Measurements from ENCODE around the gene TBC1D5.
"Not testable (repeated sequence)": the region's sequence is repeated elsewhere in the genome, so short reads cannot be mapped to it uniquely, and the experiment has no call there.

Gene TBC1D5

GRCh38 chr3:17749281-17749680 lies 6.8 kb upstream of the TBC1D5 start:
- DNase-seq (ENCODE audit: low read depth in 2 of 3, low spot score in 1 of 3), result no peak

DNA sequence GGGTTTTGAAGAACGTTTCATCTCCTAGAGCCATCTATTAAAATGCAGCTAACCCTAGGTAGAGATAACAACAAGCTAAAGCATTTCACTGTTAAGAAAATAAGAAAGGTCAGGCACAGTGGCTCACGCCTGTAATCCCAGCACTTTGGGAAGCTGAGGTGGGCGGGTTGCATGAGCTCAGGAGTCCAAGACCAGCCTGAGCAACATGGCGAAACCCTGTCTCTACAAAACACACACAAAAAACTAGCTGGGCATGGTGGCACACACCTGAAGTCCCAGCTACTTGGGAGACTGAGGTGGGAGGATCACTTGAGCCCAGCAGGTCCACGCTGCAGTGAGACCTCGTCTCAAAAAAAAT lies 5.4 kb upstream of the TBC1D5 start:
- no peak for DNase-seq (ENCODE audit: low read depth in 2 of 3, low spot score in 1 of 3)

GRCh38 chr3:17747174-17747889 lies 4.9 kb upstream of the TBC1D5 start:
- DNase-seq (ENCODE audit: low read depth in 2 of 3, low spot score in 1 of 3), result no peak

DNA sequence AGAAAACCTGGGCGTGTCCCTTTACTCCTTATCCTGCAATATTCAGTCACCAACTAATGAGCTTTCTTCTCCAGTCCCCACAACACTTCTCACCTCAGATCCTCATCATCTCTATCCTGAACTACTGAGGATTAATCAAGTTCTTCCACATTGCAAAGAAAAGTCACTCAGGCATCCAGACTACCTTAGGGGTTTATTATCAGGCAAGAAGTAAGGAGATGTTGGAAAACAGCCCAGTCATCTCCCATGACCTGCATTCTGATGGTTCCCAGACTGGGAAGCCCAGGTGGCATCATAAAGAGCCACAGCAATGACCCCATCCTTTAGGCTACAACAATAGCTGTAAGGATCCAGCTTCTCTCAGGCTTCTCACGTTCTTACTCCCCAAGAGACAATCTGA lies 3.5 kb upstream of the TBC1D5 start:
- no peak for DNase-seq (ENCODE audit: low read depth in 2 of 3, low spot score in 1 of 3)

DNA sequence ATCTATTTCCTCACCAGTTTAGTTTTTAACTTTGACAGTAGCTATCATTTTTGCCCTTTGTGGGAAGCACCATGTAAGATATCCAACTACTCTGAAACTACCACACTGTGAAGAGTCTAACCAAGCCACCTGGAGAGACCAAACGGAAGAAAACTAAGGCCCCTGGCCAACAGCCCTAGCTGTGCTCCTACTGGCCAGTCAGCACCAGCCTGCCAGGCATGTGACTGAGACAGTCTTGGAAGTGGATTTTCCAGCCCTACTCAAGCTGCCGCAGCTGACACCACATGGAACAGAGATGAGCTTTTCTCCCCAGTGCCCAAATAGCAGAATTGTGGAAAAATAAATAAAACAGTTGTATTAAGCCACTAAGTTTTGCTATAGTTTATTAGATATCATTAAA lies 2.9 kb upstream of the TBC1D5 start:
- DNase-seq (ENCODE audit: low read depth in 2 of 3, low spot score in 1 of 3), result no peak

- DNase-seq (ENCODE audit: low read depth in 2 of 3, low spot score in 1 of 3), result no peak
Measured at GRCh38 chr3:17744693-17745092, 2.3 kb upstream of the TBC1D5 start.

DNA sequence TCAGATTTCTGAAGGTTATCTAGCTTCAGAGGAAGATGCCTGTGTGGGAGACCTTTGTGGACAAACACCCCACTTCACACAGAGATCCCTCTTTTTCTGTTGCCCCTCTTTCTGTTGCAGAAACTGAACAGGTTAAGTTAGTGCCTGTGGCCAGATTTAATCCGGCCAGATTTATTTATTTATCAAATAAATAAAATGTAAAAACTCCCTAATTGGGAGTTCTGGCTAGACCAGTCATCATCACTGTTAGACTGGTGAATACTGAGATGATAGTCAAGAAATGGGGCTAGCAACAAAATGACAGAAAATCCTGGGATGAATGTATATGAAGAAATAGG lies 1.2 kb upstream of the TBC1D5 start:
- no peak for DNase-seq (ENCODE audit: low read depth in 2 of 3, low spot score in 1 of 3)

DNA sequence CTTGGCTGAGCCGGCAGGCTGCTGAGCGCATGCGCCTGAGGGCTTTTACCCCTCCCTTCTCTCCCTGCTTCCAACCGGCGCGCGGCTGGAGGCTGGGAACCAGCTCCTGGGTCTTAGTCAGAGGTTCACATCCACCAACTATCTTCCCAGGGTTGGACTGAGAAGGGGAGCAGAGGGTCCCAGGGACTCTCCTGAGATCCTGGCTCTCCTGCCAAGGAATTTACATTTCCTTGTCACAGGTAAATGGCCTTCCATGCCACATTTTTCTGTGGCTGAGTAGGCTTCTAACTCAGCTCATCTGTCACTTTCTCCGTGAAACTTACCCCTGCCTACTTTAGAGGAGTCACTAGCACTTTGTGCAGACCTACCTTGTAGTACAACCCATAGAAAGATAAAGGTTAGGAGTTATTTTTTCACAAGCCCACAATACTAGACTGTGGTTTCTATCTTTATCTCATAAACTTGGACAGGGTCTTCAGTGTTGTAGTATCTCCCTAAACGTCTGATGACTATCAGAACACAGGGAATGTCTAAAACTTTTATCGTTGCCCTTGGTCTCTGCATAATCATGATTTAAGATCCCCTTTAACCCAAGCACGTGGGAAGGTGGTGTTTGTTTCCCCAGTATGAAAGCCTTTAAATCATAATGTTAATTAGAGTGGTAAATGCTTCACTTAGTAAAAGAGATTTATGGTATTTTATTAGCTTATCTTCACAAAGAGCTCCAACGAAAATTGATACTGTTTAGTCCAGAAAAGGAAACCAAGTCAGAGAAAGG lies 638 bp upstream of the TBC1D5 start:
- DNase-seq (ENCODE audit: low read depth in 2 of 3, low spot score in 1 of 3), result no peak

DNA sequence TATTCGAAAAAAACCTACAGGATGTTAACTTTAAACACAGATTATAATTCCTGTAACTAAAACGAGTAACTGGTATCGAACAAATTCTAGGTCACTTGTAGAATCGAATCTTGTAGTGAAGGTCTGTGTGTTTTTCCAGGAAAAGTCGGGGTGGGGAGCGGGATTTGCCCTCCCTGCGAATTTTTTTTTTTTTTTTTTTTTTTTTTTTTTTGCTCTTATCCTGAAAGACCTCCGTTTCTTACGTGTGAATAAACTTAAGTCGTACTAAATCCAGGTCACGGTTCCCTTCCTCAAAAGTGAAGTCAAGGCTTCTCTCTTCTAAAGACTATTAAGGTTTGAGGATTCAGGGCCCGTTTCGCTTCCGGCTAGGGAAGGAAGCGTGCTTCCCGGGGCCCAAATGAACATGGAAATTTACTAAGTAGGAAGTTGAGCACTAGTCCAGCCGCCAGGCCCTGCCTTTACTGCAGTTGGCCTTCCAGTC lies 770 bp downstream of the TBC1D5 start:
- DNase-seq (ENCODE audit: low read depth in 2 of 3, low spot score in 1 of 3), result no peak

GRCh38 chr3:17740721-17741141 lies 1.7 kb downstream of the TBC1D5 start:
- no peak for DNase-seq (ENCODE audit: low read depth in 2 of 3, low spot score in 1 of 3)

- DNase-seq (ENCODE audit: low read depth in 2 of 3, low spot score in 1 of 3), result no peak
Measured at GRCh38 chr3:17738921-17739320, 3.5 kb downstream of the TBC1D5 start.

GRCh38 chr3:17738219-17738618 lies 4.2 kb downstream of the TBC1D5 start:
- DNase-seq (ENCODE audit: low read depth in 2 of 3, low spot score in 1 of 3), result no peak

DNA sequence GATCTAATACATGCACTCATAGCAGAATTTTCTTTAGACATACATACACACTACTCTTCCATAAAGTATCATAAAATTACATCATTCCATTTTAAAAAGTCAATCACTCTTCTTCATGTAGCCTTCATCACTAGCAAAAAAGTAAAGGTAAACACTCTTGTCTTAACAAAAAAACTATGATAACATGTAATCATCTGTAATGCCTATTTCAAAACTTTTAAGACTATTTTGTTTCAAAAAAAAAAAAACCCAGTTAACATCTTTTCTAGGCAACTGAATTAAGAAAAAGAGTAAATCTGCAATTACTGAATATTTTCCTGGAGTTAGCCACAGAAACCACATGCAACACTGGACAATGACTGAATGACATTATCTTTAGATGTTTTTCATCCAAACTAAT lies 4.8 kb downstream of the TBC1D5 start:
- DNase-seq (ENCODE audit: low read depth in 2 of 3, low spot score in 1 of 3), result no peak

- DNase-seq (ENCODE audit: low read depth in 2 of 3, low spot score in 1 of 3), result not testable (repeated sequence)
Measured at GRCh38 chr3:17735362-17735761, 7.1 kb downstream of the TBC1D5 start.

DNA sequence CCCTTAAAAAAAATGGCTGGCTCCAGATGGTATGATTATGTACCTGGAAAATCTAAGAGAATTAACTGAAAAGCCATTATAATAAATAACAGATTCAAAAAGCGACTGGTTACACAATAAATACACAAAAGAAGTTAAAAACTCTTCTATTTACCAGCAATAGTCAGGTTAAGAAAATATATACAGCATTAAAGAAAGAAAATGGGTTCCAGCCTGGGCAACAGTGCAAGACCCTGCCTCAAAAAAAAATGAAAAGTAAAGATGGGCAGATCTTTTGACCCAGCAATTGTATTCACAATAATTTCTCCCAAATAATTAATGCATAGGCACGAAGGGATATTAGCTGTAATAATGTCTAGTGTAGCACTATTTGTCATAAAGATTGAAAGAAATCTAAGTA lies 8.7 kb downstream of the TBC1D5 start:
- no peak for DNase-seq (ENCODE audit: low read depth in 2 of 3, low spot score in 1 of 3)

DNA sequence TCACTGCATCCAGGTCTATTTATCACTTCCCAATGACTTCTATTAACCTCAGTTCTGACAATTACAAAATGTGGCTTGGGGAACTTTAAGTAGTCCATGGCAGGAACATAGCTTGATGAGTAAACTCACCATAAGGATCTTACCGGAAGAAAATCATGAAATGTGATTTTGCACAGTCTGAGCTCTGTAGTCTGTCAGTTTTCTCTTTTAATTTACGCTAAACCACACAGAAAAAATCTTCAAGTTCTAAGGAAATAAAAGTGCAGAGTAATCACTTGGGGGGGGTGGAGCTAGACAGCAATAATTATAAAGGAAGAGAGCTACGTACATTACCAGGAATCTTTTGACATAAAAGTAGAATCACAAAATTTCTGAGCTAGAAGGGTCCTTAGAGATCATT lies 9.2 kb downstream of the TBC1D5 start:
- no peak for DNase-seq (ENCODE audit: low read depth in 2 of 3, low spot score in 1 of 3)

DNA sequence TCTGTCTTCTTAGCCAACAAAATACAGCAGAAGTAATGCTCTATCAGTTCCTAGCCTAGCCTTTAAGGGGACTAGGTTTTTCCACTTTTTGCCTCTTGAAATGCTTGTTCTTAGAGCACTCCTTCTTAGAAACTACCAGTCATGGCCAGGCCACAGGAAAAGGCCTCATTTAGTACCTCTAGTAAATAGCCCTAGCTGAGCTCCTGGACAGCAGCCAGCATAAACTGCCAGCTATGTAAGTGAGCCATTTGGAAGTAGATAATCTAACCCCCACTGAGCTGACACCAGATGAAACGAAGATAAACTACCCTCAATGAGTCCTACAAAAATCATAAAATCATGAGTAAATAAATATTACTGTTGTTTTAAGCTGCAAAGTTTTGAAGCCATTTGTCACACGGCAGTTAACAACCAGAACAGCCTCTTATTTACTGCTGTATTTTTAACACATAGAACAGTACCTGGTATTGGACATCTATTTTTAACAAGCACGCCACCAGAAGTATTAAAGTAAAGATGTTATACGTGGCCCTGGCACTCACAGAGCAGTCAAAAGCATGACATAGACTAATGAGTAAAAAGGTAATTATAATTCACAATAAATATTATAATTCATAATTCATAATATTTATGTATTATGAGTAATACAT lies 12.0 kb downstream of the TBC1D5 start:
- DNase-seq (ENCODE audit: low read depth in 2 of 3, low spot score in 1 of 3), result no peak

DNA sequence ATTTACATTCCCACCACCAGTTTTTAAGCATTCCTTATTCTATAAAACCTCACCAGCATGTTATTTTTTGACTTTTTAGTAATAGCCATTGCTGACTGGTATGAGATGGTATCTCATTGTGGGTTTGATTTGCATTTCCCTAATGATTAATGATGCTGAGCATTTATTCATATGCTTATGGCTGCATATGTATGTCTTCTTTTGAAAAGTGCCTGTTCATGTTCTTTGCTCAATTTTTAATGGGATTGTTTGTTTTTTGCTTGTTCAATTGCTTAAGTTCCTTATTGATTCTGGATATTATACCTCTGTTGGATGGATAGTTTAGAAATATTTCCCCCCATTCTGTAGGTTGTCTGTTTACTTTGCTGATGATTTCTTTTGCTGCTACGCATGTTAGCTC lies 16.1 kb downstream of the TBC1D5 start:
- DNase-seq (ENCODE audit: low read depth in 2 of 3, low spot score in 1 of 3), result no peak

GRCh38 chr3:17725844-17726243 lies 16.6 kb downstream of the TBC1D5 start:
- DNase-seq (ENCODE audit: low read depth in 2 of 3, low spot score in 1 of 3), result not testable (repeated sequence)

DNA sequence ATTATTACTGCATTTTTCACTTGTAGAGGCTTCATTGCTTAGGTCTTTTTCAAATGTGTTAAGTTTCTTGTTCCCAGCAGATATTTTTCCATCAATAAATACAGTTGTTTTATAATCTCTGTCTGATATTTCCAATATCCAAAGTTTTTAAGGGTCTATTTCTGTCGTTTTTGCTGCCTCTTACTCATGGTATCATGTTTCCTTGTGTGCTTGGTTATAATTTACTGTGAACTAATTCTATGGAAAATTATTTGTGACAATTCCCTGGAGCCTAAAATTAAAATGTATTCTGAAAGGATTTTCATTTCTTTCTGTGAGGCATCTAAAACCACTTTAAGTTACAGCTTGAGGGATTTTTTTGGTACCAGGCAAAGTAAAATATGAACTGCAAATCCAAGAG lies 17.5 kb downstream of the TBC1D5 start:
- no peak for DNase-seq (ENCODE audit: low read depth in 2 of 3, low spot score in 1 of 3)

- no peak for DNase-seq (ENCODE audit: low read depth in 2 of 3, low spot score in 1 of 3)
Measured at GRCh38 chr3:17724122-17724521, 18.3 kb downstream of the TBC1D5 start.

GRCh38 chr3:17717411-17717810 lies 25.0 kb downstream of the TBC1D5 start:
- DNase-seq (ENCODE audit: low read depth in 2 of 3, low spot score in 1 of 3), result no peak
